GM19025 (cell line): ENCODE data around the gene FOLR1.
"Not testable (repeated sequence)": the region's sequence is repeated elsewhere in the genome, so short reads cannot be mapped to it uniquely, and the experiment has no call there.

Experiments
- ATAC-seq: cut with Tn5 transposase; IDR thresholded peaks from one replicate; pipeline ENCODE4 v1.9.1; 2021; ENCODE audit warnings: mild to moderate bottlenecking, low read depth, moderate library complexity; ENCODE audit not compliant: unreplicated experiment

Gene FOLR1

DNA sequence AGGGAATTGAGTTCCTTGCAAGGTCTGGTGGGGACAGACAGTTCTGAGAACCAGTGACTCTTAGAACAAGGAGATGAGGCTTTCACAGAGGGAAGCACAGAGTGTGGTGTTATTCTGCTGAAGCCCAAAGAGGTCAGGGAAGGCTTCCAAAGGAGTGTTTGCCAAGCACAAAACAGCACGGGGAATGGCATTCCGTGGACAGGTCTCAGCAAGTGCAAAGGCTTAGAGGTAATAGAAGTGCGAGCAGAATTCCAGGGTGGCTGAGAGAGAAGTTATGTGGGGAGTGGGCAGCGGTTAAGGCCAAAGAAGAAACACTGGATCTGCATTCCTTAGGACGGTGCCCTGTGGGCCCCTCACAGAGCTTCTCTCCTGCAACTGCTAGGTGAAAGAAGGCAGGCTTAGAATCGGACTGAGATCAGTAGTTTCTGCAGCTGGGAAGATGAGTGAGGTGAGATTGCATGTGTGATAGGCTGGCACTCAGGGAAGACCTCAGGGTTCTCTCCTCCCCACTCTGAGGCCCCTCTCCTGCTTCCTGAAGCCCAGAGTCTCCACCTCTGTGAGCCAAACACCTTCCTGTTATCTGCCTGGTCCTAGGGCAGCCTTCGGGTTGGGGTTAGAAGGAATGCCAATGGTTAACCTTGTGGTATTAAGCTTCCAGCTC, 10.9 kb upstream of the FOLR1 start:
- not testable (repeated sequence) for ATAC-seq

DNA sequence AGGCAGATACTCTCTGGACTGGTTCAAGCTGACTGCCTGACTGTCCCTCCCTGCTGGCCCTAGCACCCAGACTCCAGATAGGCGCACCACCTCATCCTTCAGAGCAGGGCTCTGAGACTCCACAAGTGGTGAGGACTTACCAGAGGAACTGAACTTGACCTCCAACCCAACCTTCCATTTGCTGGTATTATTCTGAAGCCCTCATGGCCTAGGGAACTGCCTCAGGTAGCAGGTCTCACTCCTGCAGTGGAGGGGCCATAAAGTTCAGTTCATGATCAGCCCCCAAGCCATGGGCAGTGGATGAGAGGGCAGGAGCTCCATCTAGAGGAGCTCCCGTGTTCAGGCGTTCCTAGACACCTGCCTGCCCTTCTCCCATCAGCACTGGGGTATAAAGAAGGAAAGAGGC, 10.4 kb upstream of the FOLR1 start:
- ATAC-seq, result not testable (repeated sequence)

DNA sequence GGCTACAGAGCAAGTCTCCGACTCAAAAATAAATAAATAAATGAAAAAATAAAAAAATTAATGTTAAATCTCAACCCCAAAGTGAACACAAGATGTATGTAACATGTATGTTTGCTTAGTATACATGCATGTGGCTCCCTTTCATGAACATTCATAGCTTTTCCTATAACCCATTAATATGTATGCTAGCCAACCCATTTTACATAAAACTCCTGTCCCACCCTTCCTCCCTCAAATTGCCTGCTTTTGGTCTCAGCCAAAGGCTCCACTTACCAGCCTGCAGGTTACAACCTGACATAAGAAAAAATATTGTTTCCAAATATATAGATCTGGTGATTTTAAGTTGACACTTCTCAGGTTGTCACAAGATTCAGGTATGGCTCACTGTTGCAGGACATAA, 3.7 kb upstream of the FOLR1 start:
- ATAC-seq, result no peak

DNA sequence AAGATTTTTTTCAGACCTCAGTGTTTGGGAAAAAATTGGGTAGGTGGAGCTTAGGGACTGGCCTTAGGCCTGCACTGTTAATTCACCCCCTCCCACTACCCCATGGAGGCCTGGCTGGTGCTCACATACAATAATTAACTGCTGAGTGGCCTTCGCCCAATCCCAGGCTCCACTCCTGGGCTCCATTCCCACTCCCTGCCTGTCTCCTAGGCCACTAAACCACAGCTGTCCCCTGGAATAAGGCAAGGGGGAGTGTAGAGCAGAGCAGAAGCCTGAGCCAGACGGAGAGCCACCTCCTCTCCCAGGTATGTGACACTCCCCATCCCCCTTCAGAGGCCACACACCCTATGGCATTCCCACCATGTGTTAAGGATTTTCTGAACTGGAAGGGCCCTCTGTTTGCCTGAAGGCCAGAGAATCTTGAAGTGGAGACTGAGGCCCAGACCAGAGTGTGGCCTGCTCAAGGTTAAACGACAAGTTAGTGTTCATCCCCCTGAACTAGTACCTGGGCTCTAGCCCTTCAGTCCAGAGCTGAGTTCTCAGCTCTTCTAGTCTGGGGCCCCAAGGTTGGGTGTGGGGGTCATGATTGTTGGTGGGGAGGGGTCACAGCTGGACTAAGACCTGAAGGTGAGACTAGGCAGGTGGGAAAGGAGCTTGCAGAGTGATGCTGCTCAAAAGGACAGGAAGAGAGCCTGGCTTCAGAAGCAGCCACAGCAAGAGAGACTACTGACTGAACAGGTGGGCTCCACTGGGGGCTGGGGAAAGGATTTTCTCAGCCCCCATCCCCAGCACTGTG, 2.3 kb upstream of the FOLR1 start:
- no peak for ATAC-seq

DNA sequence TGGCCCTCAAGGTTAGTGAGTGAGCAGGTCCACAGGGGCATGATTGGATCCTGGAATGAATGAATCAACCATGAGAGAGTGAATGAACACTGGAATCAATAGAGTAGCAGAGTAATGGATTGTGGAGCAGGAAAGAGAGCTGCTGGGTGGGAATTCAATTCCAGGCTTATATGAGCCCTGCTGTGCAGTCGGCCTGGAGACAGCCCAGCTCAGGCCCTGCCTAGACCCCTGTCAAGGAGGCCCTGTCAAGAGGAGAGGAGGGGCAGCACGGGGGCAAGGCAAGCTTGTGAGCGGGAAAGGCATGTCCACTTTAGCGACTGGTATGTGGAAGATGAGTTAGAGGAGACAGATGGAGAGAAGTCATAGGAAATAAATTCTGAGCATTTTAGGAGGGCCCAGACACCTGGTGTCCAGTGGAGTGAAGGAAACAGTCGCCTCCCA, 1.3 kb upstream of the FOLR1 start:
- no peak for ATAC-seq

DNA sequence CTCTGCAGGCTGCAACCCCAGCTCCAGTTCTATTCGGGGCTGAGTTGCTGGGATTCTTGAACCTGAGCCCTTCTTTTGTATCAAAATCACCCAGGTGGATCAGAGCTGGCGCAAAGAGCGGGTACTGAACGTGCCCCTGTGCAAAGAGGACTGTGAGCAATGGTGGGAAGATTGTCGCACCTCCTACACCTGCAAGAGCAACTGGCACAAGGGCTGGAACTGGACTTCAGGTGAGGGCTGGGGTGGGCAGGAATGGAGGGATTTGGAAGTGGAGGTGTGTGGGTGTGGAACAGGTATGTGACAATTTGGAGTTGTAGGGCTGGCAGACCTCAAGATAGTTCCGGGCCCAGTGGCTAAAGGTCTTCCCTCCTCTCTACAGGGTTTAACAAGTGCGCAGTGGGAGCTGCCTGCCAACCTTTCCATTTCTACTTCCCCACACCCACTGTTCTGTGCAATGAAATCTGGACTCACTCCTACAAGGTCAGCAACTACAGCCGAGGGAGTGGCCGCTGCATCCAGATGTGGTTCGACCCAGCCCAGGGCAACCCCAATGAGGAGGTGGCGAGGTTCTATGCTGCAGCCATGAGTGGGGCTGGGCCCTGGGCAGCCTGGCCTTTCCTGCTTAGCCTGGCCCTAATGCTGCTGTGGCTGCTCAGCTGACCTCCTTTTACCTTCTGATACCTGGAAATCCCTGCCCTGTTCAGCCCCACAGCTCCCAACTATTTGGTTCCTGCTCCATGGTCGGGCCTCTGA, 3.8 kb downstream of the FOLR1 start:
- ATAC-seq, result no peak

DNA sequence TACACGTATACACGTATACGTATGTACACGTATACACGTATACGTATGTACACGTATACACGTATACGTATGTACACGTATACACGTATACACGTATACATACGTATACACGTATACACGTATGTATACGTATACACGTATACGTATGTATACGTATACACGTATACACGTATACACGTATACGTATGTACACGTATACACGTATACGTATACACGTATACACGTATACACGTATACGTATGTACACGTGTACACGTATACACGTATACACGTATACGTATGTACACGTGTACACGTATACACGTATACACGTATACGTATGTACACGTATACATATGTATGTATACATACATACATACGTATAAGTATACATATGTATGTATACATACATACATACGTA, 9.5 kb downstream of the FOLR1 start:
- ATAC-seq, result not testable (repeated sequence)

DNA sequence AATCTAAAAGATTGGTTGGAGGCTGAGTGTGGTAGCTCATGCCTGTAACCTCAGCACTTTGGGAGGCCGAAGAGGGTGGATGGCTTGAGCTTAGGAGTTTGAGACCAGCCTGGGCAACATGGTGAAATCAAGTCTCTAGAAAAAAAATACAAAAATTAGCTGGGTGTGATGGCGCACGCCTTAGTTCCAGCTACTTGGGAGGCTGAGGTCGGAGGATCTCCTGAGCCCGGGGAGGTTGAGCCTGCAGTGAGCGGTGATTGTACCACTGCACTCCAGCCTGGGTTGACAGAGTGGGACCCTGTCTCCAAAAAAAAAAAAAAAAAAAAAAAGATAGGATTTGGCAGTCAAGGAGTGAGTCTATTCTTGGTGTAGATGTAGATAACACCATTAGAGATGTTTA, 10.6 kb downstream of the FOLR1 start:
- ATAC-seq, result no peak

DNA sequence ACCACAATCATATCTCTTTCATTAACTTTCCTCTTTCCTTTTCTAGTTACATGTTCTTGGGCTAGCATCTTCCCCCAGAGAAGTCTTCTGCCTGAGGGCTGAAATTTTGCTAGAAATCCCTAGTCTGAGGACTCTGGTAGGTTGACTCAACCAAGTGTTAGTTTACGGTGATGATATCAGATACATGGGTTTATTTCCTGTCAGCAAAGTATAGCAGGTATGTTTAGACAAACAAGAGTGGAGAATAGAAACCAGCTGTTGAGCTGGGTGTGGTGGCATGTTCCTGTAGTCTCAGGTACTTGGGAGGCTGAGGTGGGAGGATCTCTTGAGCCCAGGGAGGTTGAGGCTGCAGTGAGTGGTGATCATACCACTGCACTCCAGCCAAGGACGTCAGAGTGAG, 11.2 kb downstream of the FOLR1 start:
- ATAC-seq, result no peak

DNA sequence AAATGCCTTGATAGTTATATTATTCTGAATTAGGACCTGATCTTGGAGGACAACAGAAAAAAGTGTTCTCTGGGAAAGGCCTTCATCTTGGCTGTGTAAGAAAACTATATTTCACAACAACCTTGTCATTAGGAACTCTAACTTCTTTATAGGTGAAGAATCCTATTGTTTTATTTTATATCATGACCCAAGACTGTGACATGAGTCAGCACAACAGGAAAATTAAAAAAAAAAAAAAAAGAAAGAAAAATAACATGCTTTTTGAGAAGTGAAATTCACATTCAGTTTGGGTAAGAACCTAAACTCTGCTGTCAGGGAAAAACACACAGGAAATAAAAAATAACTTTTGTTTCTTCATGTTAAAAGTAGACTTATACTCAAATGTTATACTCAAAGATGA, 12.9 kb downstream of the FOLR1 start:
- no peak for ATAC-seq

DNA sequence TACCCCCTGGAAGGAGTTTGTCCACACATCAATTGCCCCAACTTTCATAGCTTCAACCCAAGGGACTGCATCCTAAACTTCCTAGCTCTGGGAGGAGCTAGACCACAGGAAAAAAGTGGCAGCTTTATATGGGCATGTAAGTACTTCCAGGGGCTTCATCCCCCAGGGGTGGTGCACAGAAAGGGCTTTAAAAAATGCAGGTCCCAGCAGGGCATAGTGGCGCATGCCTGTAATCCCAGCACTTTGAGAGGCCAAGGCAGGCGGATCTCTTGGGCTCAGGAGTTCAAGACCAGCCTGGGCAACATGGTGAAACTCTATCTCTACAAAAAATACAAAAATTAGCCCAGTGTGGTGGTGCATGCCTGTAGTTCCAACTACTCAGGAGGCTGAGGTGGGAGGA, 14.9 kb downstream of the FOLR1 start:
- ATAC-seq, result not testable (repeated sequence)

DNA sequence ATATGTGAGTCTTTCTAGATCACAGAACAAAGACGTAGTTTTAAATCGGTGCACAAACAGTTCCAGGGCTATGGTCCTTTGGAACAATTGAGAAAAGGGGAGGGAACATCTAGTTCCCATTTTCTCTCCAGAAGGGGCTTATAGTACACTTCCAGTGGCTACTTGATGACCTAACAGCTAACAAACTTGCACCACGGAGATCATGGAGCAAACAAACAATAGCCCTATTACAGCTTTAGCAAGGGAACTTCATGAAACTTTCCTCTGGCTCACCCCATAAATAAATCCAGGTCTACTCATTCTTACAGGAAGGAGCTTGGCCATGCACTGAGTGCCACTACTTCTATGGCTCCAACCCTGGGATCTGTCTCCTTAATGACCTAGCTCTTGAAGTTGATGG, 16.3 kb downstream of the FOLR1 start:
- ATAC-seq, result no peak

DNA sequence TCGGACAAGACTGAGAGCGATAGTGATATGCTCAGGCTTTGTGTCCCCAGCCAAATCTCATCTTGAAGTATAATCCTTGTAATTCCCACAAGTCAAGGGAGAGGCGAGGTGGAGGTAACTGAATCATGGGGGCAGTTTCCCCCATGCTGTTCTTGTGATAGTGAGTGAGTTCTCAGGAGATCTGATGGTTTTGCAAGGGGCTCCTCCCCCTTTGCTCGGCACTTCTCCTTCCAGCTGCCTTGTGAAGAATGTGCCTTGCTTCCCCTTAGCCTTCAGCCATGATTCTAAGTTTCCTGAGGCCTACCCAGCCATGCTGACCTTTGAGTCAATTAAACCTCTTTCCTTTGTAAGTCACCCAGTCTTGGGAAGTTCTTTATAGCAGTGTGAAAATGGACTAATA, 17.2 kb downstream of the FOLR1 start:
- ATAC-seq, result no peak

DNA sequence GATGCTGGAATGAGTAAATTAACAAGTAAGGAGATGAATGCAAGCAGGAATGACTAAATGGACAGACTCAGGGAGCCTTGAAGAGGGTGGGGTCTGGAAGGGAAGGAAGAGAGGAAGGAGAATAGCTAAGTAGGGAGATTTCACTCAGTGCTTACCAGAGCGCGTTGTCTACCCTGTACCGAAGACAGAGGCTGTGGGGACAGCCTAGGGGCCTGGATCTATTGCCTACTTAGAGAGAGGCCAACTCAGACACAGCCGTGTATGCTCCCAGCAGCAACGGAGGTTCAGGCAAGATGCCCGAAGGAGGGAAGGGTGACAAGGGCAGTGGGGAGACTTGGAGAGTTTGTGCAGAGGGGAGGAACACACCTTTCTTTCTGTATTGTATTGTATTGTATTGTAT, 24.7 kb downstream of the FOLR1 start, which contains the start of gene FOLR2:
Gene FOLR2 (plus strand): TSS at position 157 of the 400 bp plus-strand sequence. CDS start 1,791 bp downstream, outside the sequence.
- ATAC-seq, result no peak

DNA sequence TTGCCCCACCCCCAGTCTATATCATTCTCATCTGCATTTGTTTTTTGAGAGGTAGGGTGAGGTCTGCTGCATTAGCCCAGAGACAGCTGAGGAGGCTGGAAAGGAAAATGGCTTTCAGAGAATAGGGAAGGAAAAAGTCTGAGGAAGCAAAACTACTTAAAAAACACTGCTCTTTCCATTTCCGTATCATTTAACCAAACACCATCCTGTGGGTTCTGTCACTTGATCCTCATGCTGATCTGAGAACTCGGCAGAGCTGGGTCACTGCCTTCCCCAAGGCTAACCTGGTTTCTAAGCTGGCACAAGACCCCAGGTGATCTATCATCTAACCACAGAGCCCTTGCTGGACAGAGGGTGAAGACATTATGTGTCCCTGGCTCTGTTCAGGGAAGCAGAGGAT, 25.9 kb downstream of the FOLR1 start:
- no peak for ATAC-seq

DNA sequence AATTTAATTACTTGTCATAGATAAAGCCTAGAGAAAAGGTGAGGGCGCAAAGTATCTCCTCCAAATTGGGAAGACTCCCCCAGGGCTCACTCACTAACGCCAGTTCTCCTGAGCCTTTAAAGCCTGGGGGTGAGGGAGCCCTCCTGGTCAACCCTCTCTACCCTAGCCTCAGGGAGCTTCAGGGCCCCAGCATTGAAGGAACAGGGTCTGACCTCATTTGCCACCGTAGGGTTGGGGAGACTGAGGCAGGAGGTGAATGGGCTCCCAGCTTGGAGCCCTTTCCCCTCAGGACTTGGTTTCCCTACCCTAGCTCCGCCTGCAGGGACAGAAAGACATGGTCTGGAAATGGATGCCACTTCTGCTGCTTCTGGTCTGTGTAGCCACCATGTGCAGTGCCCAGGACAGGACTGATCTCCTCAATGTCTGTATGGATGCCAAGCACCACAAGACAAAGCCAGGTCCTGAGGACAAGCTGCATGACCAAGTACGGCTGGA, 26.4 kb downstream of the FOLR1 start:
- no peak for ATAC-seq

DNA sequence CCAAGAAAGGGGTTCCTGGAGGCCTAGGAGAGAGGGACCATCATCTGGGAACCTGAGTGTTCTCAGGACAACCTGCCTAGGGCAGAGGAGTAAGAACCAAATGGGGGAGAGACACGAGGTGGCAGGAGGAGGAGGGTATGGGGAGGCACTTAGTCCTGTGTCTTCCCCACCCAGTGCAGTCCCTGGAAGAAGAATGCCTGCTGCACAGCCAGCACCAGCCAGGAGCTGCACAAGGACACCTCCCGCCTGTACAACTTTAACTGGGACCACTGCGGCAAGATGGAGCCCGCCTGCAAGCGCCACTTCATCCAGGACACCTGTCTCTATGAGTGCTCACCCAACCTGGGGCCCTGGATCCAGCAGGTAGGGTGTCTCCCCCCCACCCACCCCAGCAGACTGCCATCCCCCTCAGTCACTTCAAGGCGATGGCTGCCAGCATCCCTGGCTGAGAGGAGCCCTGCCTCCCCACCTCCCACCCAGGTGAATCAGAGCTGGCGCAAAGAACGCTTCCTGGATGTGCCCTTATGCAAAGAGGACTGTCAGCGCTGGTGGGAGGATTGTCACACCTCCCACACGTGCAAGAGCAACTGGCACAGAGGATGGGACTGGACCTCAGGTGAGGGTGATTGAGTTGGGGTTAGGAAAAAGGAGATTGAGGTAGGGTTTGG, 28.9 kb downstream of the FOLR1 start:
- no peak for ATAC-seq

DNA sequence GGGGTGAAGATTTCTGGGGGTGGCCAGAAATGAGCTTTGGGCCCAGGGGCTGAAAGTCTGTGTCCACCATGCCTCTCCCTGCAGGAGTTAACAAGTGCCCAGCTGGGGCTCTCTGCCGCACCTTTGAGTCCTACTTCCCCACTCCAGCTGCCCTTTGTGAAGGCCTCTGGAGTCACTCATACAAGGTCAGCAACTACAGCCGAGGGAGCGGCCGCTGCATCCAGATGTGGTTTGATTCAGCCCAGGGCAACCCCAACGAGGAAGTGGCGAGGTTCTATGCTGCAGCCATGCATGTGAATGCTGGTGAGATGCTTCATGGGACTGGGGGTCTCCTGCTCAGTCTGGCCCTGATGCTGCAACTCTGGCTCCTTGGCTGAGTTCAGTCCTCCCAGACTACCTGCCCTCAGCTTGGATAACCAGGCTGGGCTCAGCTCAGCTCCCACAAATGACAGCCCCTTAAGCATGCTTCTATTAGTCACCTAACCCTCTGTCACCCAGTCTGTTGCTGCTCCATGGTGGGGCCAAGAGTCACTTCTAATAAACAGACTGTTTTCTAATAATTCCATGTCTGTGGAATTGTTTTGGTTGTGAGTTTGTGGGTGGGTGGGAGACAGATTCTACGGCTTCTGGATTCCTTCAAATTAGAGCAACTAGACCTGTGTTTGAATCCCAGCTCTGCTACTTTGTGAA, 29.6 kb downstream of the FOLR1 start:
- ATAC-seq, result no peak

DNA sequence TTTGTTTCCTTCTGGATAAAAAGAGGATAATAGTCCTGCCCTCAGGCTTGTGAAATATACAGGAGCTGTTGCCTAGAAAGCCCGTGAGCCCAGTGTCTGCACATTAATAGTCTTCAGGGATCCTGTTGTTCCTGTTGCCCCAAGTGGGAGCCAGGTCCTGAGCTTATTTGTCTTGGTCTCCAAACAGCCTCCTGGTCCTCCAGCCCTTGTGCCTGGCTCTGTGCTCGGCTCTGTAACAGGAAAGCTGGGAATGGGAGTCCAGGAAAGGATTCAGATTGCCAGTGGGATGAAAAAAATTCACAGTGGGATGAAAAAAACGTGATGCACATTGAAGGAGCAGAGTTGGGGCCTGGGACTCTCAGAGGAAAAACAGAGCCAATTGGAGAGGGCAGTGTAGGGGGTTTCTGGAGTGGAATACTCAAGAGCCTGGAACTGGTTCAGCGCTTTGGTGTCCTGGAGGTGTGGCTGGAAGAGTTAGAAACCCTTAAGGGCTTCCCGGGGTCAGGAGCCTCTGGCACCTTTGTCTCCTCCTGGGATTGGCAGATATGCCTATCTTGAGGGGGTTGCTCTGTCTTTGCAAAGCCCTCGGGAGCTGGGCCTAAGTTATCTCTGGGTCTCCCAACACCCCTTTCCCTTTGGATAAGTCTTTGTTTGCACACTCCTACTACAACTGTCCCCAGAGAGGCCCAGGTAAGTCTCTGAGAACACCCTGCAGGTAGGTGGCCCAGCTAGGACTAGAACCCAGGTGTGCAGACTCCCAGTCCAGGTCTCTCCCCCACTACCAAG, 30.4 kb downstream of the FOLR1 start:
- no peak for ATAC-seq
